Heart left ventricle (tissue), 13 donors: ENCODE results near the gene COA1.

ENCODE experiments used
- CTCF ChIP-seq, 12 donors: fragments of 200-600 bp; sonication (generic) in 4 of 12; IDR thresholded peaks; one replicate each; pipeline versions ENCODE4 v1.5.0 to v1.8.0; 2018 to 2022; ENCODE audit warnings: antibody characterized with exemption in 12 of 12, mild to moderate bottlenecking in 5 of 12
- POLR2A ChIP-seq, 2 donors: fragments of 450-650 bp; IDR thresholded peaks; one replicate each; pipeline ENCODE4 v1.6.1; 2017; ENCODE audit warnings: antibody characterized with exemption in 2 of 2, mild to moderate bottlenecking in 2 of 2, moderate library complexity in 2 of 2
- donor health status: ischemic (EF 13 %, LVEDD 7.1; RV severe dilation, severe dysfunction).
- donor health status: DM: no; HTN: yes; CAD: no.
- donor health status: DM: no; HTN: no; CAD: no.
- donor health status: ischemic (EF 25% LVEDD 6.9; RV normal size, moderate dysfunction).
- donor health status: ischemic (EF 25% LVEDD 5.7; RV mildly dilated, moderate dysfunction).
- donor health status: ischemic (EF 35%, LVEDD 5.7; RV mildly dilated, moderate dysfunction).
- donor health status: nonischemic (EF 11% LVEDD 7.7; RV severe dilation, severe dysfunction).
- donor health status: DM: yes; HTN: yes; CAD: no.
- donor health status: PGD.
- donor health status: ischemic (EF 29% LVEDD 5.4; RV normal size, mild dysfunction).
- donor health status: nonischemic (EF 23%, LVEDD 6.1; RV moderate dilation, normal function).

GRCh38 chr7:43647339-43647672 is 82.0 kb downstream of the COA1 start:
- TF ChIP-seq CTCF (IDR thresholded peaks at IDR 0.05), result no peak
- no peak for TF ChIP-seq POLR2A (IDR thresholded peaks at IDR 0.05)
